Mesendoderm (in vitro differentiated cells): Measurements from ENCODE around the gene CRABP1. TPM values are rescaled to one million over a fixed set of nuclear protein-coding genes. Genes with fewer than 3 reads are reported as not detected.
A peak's percentile ranks its signal among the peaks of the same experiment; 100 is the strongest.

Experiments
- DNase-seq: peaks from one replicate; pipeline ENCODE4 v3.0.0; 2013
- H2AK5ac ChIP-seq: 2 replicates; pipeline ENCODE4 v1.6.1; 2013; ENCODE audit warnings: low read length, inconsistent platforms
- H2BK120ac ChIP-seq: 2 replicates; pipeline ENCODE4 v1.6.1; 2013; ENCODE audit warnings: low read depth, mild to moderate bottlenecking, low read length, moderate library complexity, mixed read lengths
- H2BK15ac ChIP-seq: replicated peaks from 2 replicates; pipeline ENCODE4 v1.6.1; 2013; ENCODE audit warnings: low read depth, mild to moderate bottlenecking, moderate library complexity
- H2BK5ac ChIP-seq: 2 replicates; pipeline ENCODE4 v1.6.1; 2013; ENCODE audit warnings: low read length, inconsistent platforms
- H3K18ac ChIP-seq: 2 replicates; pipeline ENCODE4 v1.6.1; 2013; ENCODE audit warnings: mild to moderate bottlenecking, low read length, mixed read lengths
- H3K23ac ChIP-seq: one replicate; pipeline ENCODE4 v1.6.1; 2013; ENCODE audit warnings: low read length
- H3K27ac ChIP-seq: 2 replicates; pipeline ENCODE4 v1.5.1; 2013; ENCODE audit warnings: low read depth, mild to moderate bottlenecking, inconsistent platforms, low read length, moderate library complexity
- H3K27me3 ChIP-seq: 2 replicates; pipeline ENCODE4 v1.6.1; 2013; ENCODE audit warnings: low read length, control low read depth, mild to moderate bottlenecking, inconsistent platforms; ENCODE audit not compliant: insufficient read depth, poor library complexity
- H3K36me3 ChIP-seq: 2 replicates; pipeline ENCODE4 v1.6.1; 2013; ENCODE audit warnings: low read length, inconsistent platforms; ENCODE audit not compliant: control insufficient read depth, insufficient read depth
- H3K4ac ChIP-seq: one replicate; pipeline ENCODE4 v1.6.1; 2013; ENCODE audit warnings: low read depth, mild to moderate bottlenecking, low read length, moderate library complexity
- H3K4me1 ChIP-seq: 2 replicates; pipeline ENCODE4 v1.6.1; 2013; ENCODE audit warnings: low read depth, low read length, inconsistent platforms; ENCODE audit not compliant: control insufficient read depth
- H3K4me2 ChIP-seq: 2 replicates; pipeline ENCODE4 v1.6.1; 2013; ENCODE audit warnings: low read length
- H3K4me3 ChIP-seq: 2 replicates; pipeline ENCODE4 v1.5.1; 2013; ENCODE audit warnings: mild to moderate bottlenecking, low read length
- H3K56ac ChIP-seq: one replicate; pipeline ENCODE4 v1.6.1; 2013; ENCODE audit warnings: low read length
- H3K79me1 ChIP-seq: 2 replicates; pipeline ENCODE4 v1.6.1; 2013; ENCODE audit warnings: low read length, inconsistent platforms
- H3K79me2 ChIP-seq: 2 replicates; pipeline ENCODE4 v1.6.1; 2013; ENCODE audit warnings: mild to moderate bottlenecking, low read length; ENCODE audit not compliant: control insufficient read depth, insufficient read depth
- H3K9ac ChIP-seq: 2 replicates; pipeline ENCODE4 v1.6.1; 2013; ENCODE audit warnings: low read length, inconsistent platforms
- H4K5ac ChIP-seq: one replicate; pipeline ENCODE4 v1.6.1; 2013; ENCODE audit warnings: low read length
- H4K8ac ChIP-seq: one replicate; pipeline ENCODE4 v1.6.1; 2013; ENCODE audit warnings: low read depth, mild to moderate bottlenecking, control low read depth, low read length, moderate library complexity
- WGBS: extraction: QIAGEN DNeasy Blood & Tissue Kit; methylation state at CpG from one replicate; pipeline ENCODE4 v1.1.7; 2013; ENCODE audit warnings: low lambda C conversion rate, missing lambda C conversion rate; ENCODE audit not compliant: insufficient coverage; ENCODE audit errors: extremely low coverage; 5-methylcytosine and 5-hydroxymethylcytosine counted together
- polyA plus RNA-seq, 2 experiments: library from polyadenylated mRNA; stranded (reverse); fragments of 200-250 nt; gene quantifications; one replicate each; pipeline ENCODE4 v1.2.3, GENCODE V29; 2013

Gene CRABP1
- 274 TPM for polyA plus RNA-seq (2013, experiment 1 of 2)
- 289 TPM for polyA plus RNA-seq (2013, experiment 2 of 2)

GRCh38 chr15:78340231-78341056 lies at the start of gene CRABP1:
Gene CRABP1, plus strand, starts transcription at chr15:78340353. Its CDS starts 76 bp downstream, at chr15:78340429.
- Histone ChIP-seq H2BK5ac (no peak within 1 kb of the TSS), H2AK5ac (no peak within 1 kb of the TSS), H3K79me1 (no peaks in the 10 kb centered on the region), H3K4ac (no peak within 1 kb of the TSS), H3K4me3 (peak within 1 kb of the TSS; percentile 45), H3K4me1 (no peaks in the 10 kb centered on the region), H3K27ac (no peak within 1 kb of the TSS), H3K9ac (peak within 1 kb of the TSS; percentile 49), H3K27me3 (peaks cover 3% of the 10 kb centered on the region), H3K18ac (no peak within 1 kb of the TSS), H4K8ac (no peak within 1 kb of the TSS), H4K5ac (no peak within 1 kb of the TSS), H2BK120ac (no peak within 1 kb of the TSS), H2BK15ac (no peak within 1 kb of the TSS), H3K79me2 (no peaks in the 10 kb centered on the region), H3K4me2 (peak within 1 kb of the TSS; percentile 89), H3K23ac (no peak within 1 kb of the TSS), H3K56ac (peak within 1 kb of the TSS; percentile 78), H3K36me3 (no peaks in the 10 kb centered on the region)
- WGBS: no CpG with 5 or more reads among the region's 67 CpGs
- peak; percentile 52 for DNase-seq

- H3K18ac ChIP-seq: no peak overlapping the region
- H3K9ac ChIP-seq: no peak overlapping the region
- H2BK15ac ChIP-seq: no peak overlapping the region
- H3K79me1 ChIP-seq: no peaks in the 10 kb centered on the region
- H4K8ac ChIP-seq: no peak overlapping the region
- no peak overlapping the region for H3K23ac ChIP-seq
- H2AK5ac ChIP-seq: no peak overlapping the region
- no peak overlapping the region for H3K4me3 ChIP-seq
- DNase-seq: no peak
- H3K27me3 ChIP-seq: no peaks in the 10 kb centered on the region
- WGBS: no CpG with 5 or more reads among the region's 2 CpGs
- H3K36me3 ChIP-seq: peaks cover 3% of the 10 kb centered on the region
- no peak overlapping the region for H3K27ac ChIP-seq
- no peak overlapping the region for H4K5ac ChIP-seq
- no peak overlapping the region for H3K56ac ChIP-seq
- no peak overlapping the region for H2BK120ac ChIP-seq
- no peaks in the 10 kb centered on the region for H3K4me1 ChIP-seq
- no peak overlapping the region for H3K4ac ChIP-seq
- H3K4me2 ChIP-seq: no peak overlapping the region
- H3K79me2 ChIP-seq: no peaks in the 10 kb centered on the region
- no peak overlapping the region for H2BK5ac ChIP-seq
Measured at GRCh38 chr15:78291052-78291451, 49.1 kb upstream of the CRABP1 start.

GRCh38 chr15:78291698-78292097 lies 48.5 kb upstream of the CRABP1 start:
- Histone ChIP-seq H2BK5ac (no peak overlapping the region), H3K36me3 (peaks cover 3% of the 10 kb centered on the region), H3K27ac (no peak overlapping the region), H3K4me2 (no peak overlapping the region), H2BK15ac (no peak overlapping the region), H3K4me1 (no peaks in the 10 kb centered on the region), H3K9ac (no peak overlapping the region), H2AK5ac (no peak overlapping the region), H3K4ac (no peak overlapping the region), H4K8ac (no peak overlapping the region), H3K56ac (no peak overlapping the region), H3K23ac (no peak overlapping the region), H4K5ac (no peak overlapping the region), H3K18ac (no peak overlapping the region), H3K79me2 (no peaks in the 10 kb centered on the region), H3K4me3 (no peak overlapping the region), H2BK120ac (no peak overlapping the region), H3K27me3 (no peaks in the 10 kb centered on the region), H3K79me1 (no peaks in the 10 kb centered on the region)
- no CpG with 5 or more reads among the region's 2 CpGs for WGBS
- DNase-seq: no peak

GRCh38 chr15:78292219-78292618 lies 47.9 kb upstream of the CRABP1 start:
- no peak overlapping the region for H3K23ac ChIP-seq
- H3K27me3 ChIP-seq: no peaks in the 10 kb centered on the region
- no peak overlapping the region for H2BK120ac ChIP-seq
- H4K8ac ChIP-seq: no peak overlapping the region
- peaks cover 3% of the 10 kb centered on the region for H3K36me3 ChIP-seq
- H3K9ac ChIP-seq: no peak overlapping the region
- no peaks in the 10 kb centered on the region for H3K4me1 ChIP-seq
- WGBS: no CpG with 5 or more reads among the region's 1 CpG
- H3K4me3 ChIP-seq: no peak overlapping the region
- H2BK5ac ChIP-seq: no peak overlapping the region
- no peaks in the 10 kb centered on the region for H3K79me1 ChIP-seq
- H4K5ac ChIP-seq: no peak overlapping the region
- no peak overlapping the region for H2AK5ac ChIP-seq
- H3K4ac ChIP-seq: no peak overlapping the region
- H3K27ac ChIP-seq: no peak overlapping the region
- H3K18ac ChIP-seq: no peak overlapping the region
- no peak overlapping the region for H3K4me2 ChIP-seq
- no peak overlapping the region for H2BK15ac ChIP-seq
- no peak overlapping the region for H3K56ac ChIP-seq
- H3K79me2 ChIP-seq: no peaks in the 10 kb centered on the region
- no peak for DNase-seq

- Histone ChIP-seq H3K56ac (peak within 1 kb of the TSS; percentile 91), H3K79me1 (peaks cover 11% of the 10 kb centered on the region), H3K4me1 (peaks cover 2% of the 10 kb centered on the region), H3K4ac (peak within 1 kb of the TSS; percentile 75), H2AK5ac (no peak within 1 kb of the TSS), H3K23ac (no peak within 1 kb of the TSS), H2BK15ac (no peak within 1 kb of the TSS), H4K5ac (no peak within 1 kb of the TSS), H3K4me2 (peak within 1 kb of the TSS; percentile 94), H2BK5ac (no peak within 1 kb of the TSS), H3K18ac (no peak within 1 kb of the TSS), H3K27ac (no peak within 1 kb of the TSS), H4K8ac (no peak within 1 kb of the TSS), H3K9ac (peak within 1 kb of the TSS; percentile 94), H2BK120ac (no peak within 1 kb of the TSS), H3K36me3 (no peaks in the 10 kb centered on the region), H3K27me3 (no peaks in the 10 kb centered on the region), H3K4me3 (peak within 1 kb of the TSS; percentile 96), H3K79me2 (peaks cover 8% of the 10 kb centered on the region)
- peak; percentile 97 for DNase-seq
- no CpG with 5 or more reads among the region's 55 CpGs for WGBS
Measured at GRCh38 chr15:78299101-78299930, 40.8 kb upstream of the CRABP1 start, which contains the start of gene SKIC8. Gene SKIC8, minus strand, starts transcription at chr15:78299609. Its CDS starts 3,923 bp downstream, at chr15:78295686.
